Common myeloid progenitor, CD34-positive (primary cell): ENCODE data around the gene NPIPB6.

Experiments
- CTCF ChIA-PET: fragments of 350-600 bp; sonication (Branson Sonifier 250); formaldehyde crosslinking; loops from one replicate; lab custom pipeline; 2021; ENCODE audit warnings: antibody characterized with exemption; lab: Charles Lee
- POLR2A ChIA-PET: fragments of 350-600 bp; sonication (Branson Sonifier 250); formaldehyde crosslinking; loops from one replicate; lab custom pipeline; 2021; ENCODE audit warnings: antibody characterized with exemption; lab: Charles Lee
- DNase-seq, 3 donors: peaks; one replicate each; pipeline versions ENCODE4 v3.0.0 to v3.0.0-alpha.2; 2013
- H3K27ac ChIP-seq, 2 experiments: 1 replicate in 1 of 2; 2 replicates in 1 of 2; pipeline ENCODE4 v1.7.0; 2013; ENCODE audit warnings: inconsistent platforms in 2 of 2, low read length in 2 of 2, mild to moderate bottlenecking in 2 of 2, low read depth in 1 of 2, moderate library complexity in 1 of 2; ENCODE audit not compliant: severe bottlenecking in 2 of 2, insufficient read depth in 1 of 2, poor library complexity in 1 of 2
- H3K27me3 ChIP-seq, 5 experiments: replicated peaks in 2 of 5; 1 replicate in 3 of 5; 2 replicates in 2 of 5; pipeline versions ENCODE4 v1.6.1 to v1.7.0; 2013; ENCODE audit warnings: low read length in 4 of 5, mild to moderate bottlenecking in 2 of 5, moderate library complexity in 2 of 5, inconsistent platforms in 1 of 5; ENCODE audit not compliant: insufficient read depth in 5 of 5, control insufficient read depth in 4 of 5
- H3K36me3 ChIP-seq, 4 experiments: 1 replicate in 2 of 4; 2 replicates in 2 of 4; pipeline versions ENCODE4 v1.6.1 to v1.7.0; 2013; ENCODE audit warnings: low read length in 3 of 4, control low read depth in 1 of 4, mild to moderate bottlenecking in 1 of 4; ENCODE audit not compliant: control insufficient read depth in 4 of 4, insufficient read depth in 4 of 4
- H3K4me1 ChIP-seq, 4 experiments: 1 replicate in 3 of 4; 2 replicates in 1 of 4; pipeline versions ENCODE4 v1.6.1 to v1.7.1; 2013; ENCODE audit warnings: low read length in 3 of 4, mild to moderate bottlenecking in 3 of 4, control low read depth in 1 of 4, inconsistent platforms in 1 of 4, moderate library complexity in 1 of 4; ENCODE audit not compliant: control insufficient read depth in 4 of 4, insufficient read depth in 4 of 4; ENCODE audit errors: control extremely low read depth in 1 of 4
- H3K4me3 ChIP-seq, 7 experiments: 1 replicate in 4 of 7; 2 replicates in 3 of 7; pipeline versions ENCODE4 v1.5.1 to v1.7.0; 2013; ENCODE audit warnings: mild to moderate bottlenecking in 7 of 7, low read length in 6 of 7, moderate library complexity in 6 of 7, inconsistent platforms in 2 of 7, low read depth in 2 of 7, control low read depth in 1 of 7; ENCODE audit not compliant: insufficient read depth in 4 of 7, control insufficient read depth in 1 of 7; ENCODE audit errors: extremely low read depth in 1 of 7
- H3K9me3 ChIP-seq, 5 experiments: 1 replicate in 4 of 5; 2 replicates in 1 of 5; pipeline versions ENCODE4 v1.6.1 to v1.7.1; 2013; ENCODE audit warnings: low read length in 4 of 5, mild to moderate bottlenecking in 2 of 5, inconsistent platforms in 1 of 5, low read depth in 1 of 5, moderate library complexity in 1 of 5; ENCODE audit not compliant: control insufficient read depth in 4 of 5, insufficient read depth in 2 of 5; ENCODE audit errors: control extremely low read depth in 1 of 5
- WGBS: methylation state at CpG from one replicate; pipeline ENCODE4 v1.1.5; 2013; ENCODE audit not compliant: insufficient coverage; 5-methylcytosine and 5-hydroxymethylcytosine counted together

Gene NPIPB6

GRCh38 chr16:28298511-28298878 lies 64.8 kb downstream of the NPIPB6 start:
- H3K4me1 ChIP-seq = peaks cover 0 to 8% (median 1%) of the 10 kb centered on the region in 4 experiments
- H3K27ac ChIP-seq = no peak overlapping the region
- no peaks in the 10 kb centered on the region for H3K36me3 ChIP-seq
- 97% methylated on average over 4 of the region's 4 CpGs for WGBS
- no peak overlapping the region for H3K4me3 ChIP-seq
- ChIA-PET CTCF (interaction anchor here (0.6 to 3.1 kb wide), 3 partner anchors 19 to 29 kb away, joined by 3 to 10 read pairs (median 9); no protein-coding TSS in a partner anchor), POLR2A (no interaction called here)
- no peaks in the 10 kb centered on the region for H3K9me3 ChIP-seq
- DNase-seq = no peak
- H3K27me3 ChIP-seq = peaks cover 0 to 11% (median 5%) of the 10 kb centered on the region in 5 experiments

GRCh38 chr16:28297784-28298510 lies 65.4 kb downstream of the NPIPB6 start:
- ChIA-PET CTCF (interaction anchor here (0.7 to 3.1 kb wide), 3 partner anchors 9 to 23 kb away, joined by 3 to 9 read pairs (median 3); no protein-coding TSS in a partner anchor), POLR2A (no interaction called here)
- DNase-seq = no peak
- H3K9me3 ChIP-seq = no peaks in the 10 kb centered on the region
- WGBS = 60% methylated on average over 9 of the region's 11 CpGs
- no peak overlapping the region for H3K4me3 ChIP-seq
- no peaks in the 10 kb centered on the region for H3K36me3 ChIP-seq
- peaks cover 0 to 16% (median 7%) of the 10 kb centered on the region in 5 experiments for H3K27me3 ChIP-seq
- no peak overlapping the region for H3K27ac ChIP-seq
- H3K4me1 ChIP-seq = peaks cover 0 to 13% (median 6%) of the 10 kb centered on the region in 4 experiments

- no peak overlapping the region for H3K4me3 ChIP-seq
- DNase-seq = no peak
- H3K36me3 ChIP-seq = no peaks in the 10 kb centered on the region
- H3K27ac ChIP-seq = no peak overlapping the region
- WGBS = 19% methylated on average over 2 of the region's 2 CpGs
- ChIA-PET POLR2A (no interaction called here), CTCF (interaction anchor here (0.7 to 3.1 kb wide), 4 partner anchors 8 to 24 kb away, joined by 3 to 9 read pairs (median 3); no protein-coding TSS in a partner anchor)
- peaks cover 0 to 18% (median 12%) of the 10 kb centered on the region in 4 experiments for H3K4me1 ChIP-seq
- no peaks in the 10 kb centered on the region for H3K9me3 ChIP-seq
- peaks cover 0 to 17% (median 9%) of the 10 kb centered on the region in 5 experiments for H3K27me3 ChIP-seq
These were observed 66.0 kb downstream of the NPIPB6 start for GRCh38 chr16:28297308-28297707.

GRCh38 chr16:28295276-28295675 lies 68.0 kb downstream of the NPIPB6 start:
- POLR2A ChIA-PET = no interaction called here
- Histone ChIP-seq H3K9me3 (no peaks in the 10 kb centered on the region), H3K4me1 (peaks cover 0 to 24% (median 17%) of the 10 kb centered on the region in 4 experiments), H3K27me3 (peaks cover 0 to 17% (median 9%) of the 10 kb centered on the region in 5 experiments), H3K36me3 (no peaks in the 10 kb centered on the region), H3K4me3 (no peak overlapping the region), H3K27ac (no peak overlapping the region)
- 93% methylated on average over 8 of the region's 11 CpGs for WGBS
- CTCF ChIA-PET = interaction anchor here (0.8 to 3.1 kb wide), 3 partner anchors 16 to 22 kb away, joined by 3 to 12 read pairs (median 5); no protein-coding TSS in a partner anchor
- DNase-seq = no peak

GRCh38 chr16:28294201-28294600 lies 69.1 kb downstream of the NPIPB6 start:
- Histone ChIP-seq H3K27me3 (peaks cover 0 to 17% (median 9%) of the 10 kb centered on the region in 5 experiments), H3K9me3 (no peaks in the 10 kb centered on the region), H3K4me3 (no peak overlapping the region), H3K27ac (no peak overlapping the region), H3K4me1 (peaks cover 0 to 26% (median 18%) of the 10 kb centered on the region in 4 experiments), H3K36me3 (no peaks in the 10 kb centered on the region)
- POLR2A ChIA-PET = no interaction called here
- 98% methylated on average over 5 of the region's 6 CpGs for WGBS
- DNase-seq = no peak
- CTCF ChIA-PET = interaction anchor here (1.6 to 3.1 kb wide), 2 partner anchors 17 to 23 kb away, joined by 5 to 12 read pairs; no protein-coding TSS in a partner anchor

GRCh38 chr16:28293601-28293960 lies 69.7 kb downstream of the NPIPB6 start:
- DNase-seq = no peak
- H3K36me3 ChIP-seq = no peaks in the 10 kb centered on the region
- POLR2A ChIA-PET = no interaction called here
- H3K4me3 ChIP-seq = peak overlapping the region in 4 of 7 experiments; percentile 72 to 89 (median 77)
- CTCF ChIA-PET = interaction anchor here (3.1 kb wide), 1 partner anchor 24 kb away, joined by 12 read pairs; no protein-coding TSS in a partner anchor
- no peaks in the 10 kb centered on the region for H3K9me3 ChIP-seq
- 60% methylated on average over 2 of the region's 10 CpGs for WGBS
- H3K27ac ChIP-seq = no peak overlapping the region
- peaks cover 0 to 32% (median 24%) of the 10 kb centered on the region in 4 experiments for H3K4me1 ChIP-seq
- peaks cover 0 to 17% (median 9%) of the 10 kb centered on the region in 5 experiments for H3K27me3 ChIP-seq
